T-cell (primary cell): ENCODE measurements around the gene NSUN7. TPM values are rescaled to one million over a fixed set of nuclear protein-coding genes. Genes with fewer than 3 reads are reported as not detected.
A peak's percentile ranks its signal among the peaks of the same experiment; 100 is the strongest.

Experiments
- ATAC-seq, 4 experiments: fragments of 200-7000 bp in 3 of 4; fragments of 150-1000 bp in 1 of 4; cut with Tn5 transposase; replicated peaks in 1 of 4; 1 replicate in 3 of 4; 2 replicates in 1 of 4; pipeline ENCODE4 v1.10.0; 2021; ENCODE audit warnings: moderate library complexity in 3 of 4, mild to moderate bottlenecking in 2 of 4, moderate number of reproducible peaks in 1 of 4
- CTCF ChIA-PET, 2 donors: fragments of 300-600 bp; sonication (Branson Sonifier 250); formaldehyde crosslinking; loops; one replicate each; lab custom pipeline; 2022; ENCODE audit warnings: antibody characterized with exemption in 2 of 2; lab: Charles Lee
- POLR2A ChIA-PET, 2 donors: fragments of 300-600 bp; sonication (Branson Sonifier 250); formaldehyde crosslinking; loops; one replicate each; lab custom pipeline; 2022; ENCODE audit warnings: antibody characterized with exemption in 2 of 2; lab: Charles Lee
- DNase-seq, 35 experiments: peaks; one replicate each; pipeline versions ENCODE4 v3.0.0 to v3.0.0-alpha.2; 2013 to 2023
- H3K27ac ChIP-seq: one replicate; pipeline ENCODE4 v1.5.1; 2013; ENCODE audit warnings: low read length
- H3K27me3 ChIP-seq, 2 experiments: replicated peaks in 1 of 2; 1 replicate in 1 of 2; 2 replicates in 1 of 2; pipeline versions ENCODE4 v1.6.1 to v1.7.0; 2013; ENCODE audit warnings: low read length in 1 of 2, mixed read lengths in 1 of 2; ENCODE audit not compliant: control insufficient read depth in 2 of 2, insufficient read depth in 2 of 2; ENCODE audit errors: extremely low read depth in 1 of 2
- H3K36me3 ChIP-seq, 2 donors: 1 replicate in 1 of 2; 2 replicates in 1 of 2; pipeline versions ENCODE4 v1.6.1 to v1.7.0; 2013; ENCODE audit warnings: low read length in 1 of 2; ENCODE audit not compliant: control insufficient read depth in 2 of 2, insufficient read depth in 1 of 2; ENCODE audit errors: extremely low read depth in 1 of 2
- H3K4me1 ChIP-seq, 2 experiments: 1 replicate in 1 of 2; 2 replicates in 1 of 2; pipeline versions ENCODE4 v1.6.1 to v1.7.0; 2013; ENCODE audit warnings: low read length in 2 of 2, mixed read lengths in 1 of 2; ENCODE audit not compliant: insufficient read depth in 2 of 2, control insufficient read depth in 1 of 2; ENCODE audit errors: extremely low read depth in 1 of 2
- H3K4me3 ChIP-seq, 2 donors: 1 replicate in 1 of 2; 2 replicates in 1 of 2; pipeline versions ENCODE4 v1.5.1 to v1.7.0; 2013; ENCODE audit warnings: mild to moderate bottlenecking in 2 of 2, low read length in 1 of 2, moderate library complexity in 1 of 2; ENCODE audit not compliant: control insufficient read depth in 1 of 2; ENCODE audit errors: extremely low read depth in 1 of 2
- H3K9me3 ChIP-seq: 2 replicates; pipeline ENCODE4 v1.7.0; 2013
- H3K27ac Mint-ChIP-seq, 2 donors: one replicate each; pipeline ENCODE4 v1.8.0; 2020 to 2021; ENCODE audit warnings: mild to moderate bottlenecking in 2 of 2, mixed read lengths in 2 of 2
- H3K27me3 Mint-ChIP-seq, 2 donors: one replicate each; pipeline ENCODE4 v1.8.0; 2021 to 2022; ENCODE audit warnings: mixed read lengths in 2 of 2
- H3K36me3 Mint-ChIP-seq: one replicate; pipeline ENCODE4 v1.8.0; 2021; ENCODE audit warnings: mixed read lengths
- H3K4me1 Mint-ChIP-seq, 3 donors: one replicate each; pipeline ENCODE4 v1.8.0; 2020 to 2022; ENCODE audit warnings: mixed read lengths in 3 of 3, mild to moderate bottlenecking in 1 of 3
- H3K4me3 Mint-ChIP-seq, 3 donors: one replicate each; pipeline ENCODE4 v1.8.0; 2020 to 2022; ENCODE audit warnings: mild to moderate bottlenecking in 3 of 3, mixed read lengths in 3 of 3, moderate library complexity in 3 of 3
- H3K9me3 Mint-ChIP-seq, 3 donors: one replicate each; pipeline ENCODE4 v1.8.0; 2020 to 2022; ENCODE audit warnings: mixed read lengths in 3 of 3
- WGBS: methylation state at CpG from one replicate; pipeline ENCODE4 v1.1.5; 2013; ENCODE audit warnings: missing lambda C conversion rate; ENCODE audit not compliant: insufficient coverage; 5-methylcytosine and 5-hydroxymethylcytosine counted together
- total RNA-seq, 35 experiments: library from RNA in 6 of 35; stranded (reverse) in 6 of 35; fragments of 120-200 nt in 1 of 35; gene quantifications; one replicate each; pipeline versions ENCODE4 v1.2.1 to v1.2.4 and lab custom pipeline; 2013 to 2026

Gene NSUN7
- total RNA-seq, 5 donors from 2014 or later (not counting 1 experiment from before 2014, with no cell fraction given), result 0.28 to 1.0 (median 0.54) TPM

GRCh38 chr4:40848940-40849339 lies 99.2 kb downstream of the NSUN7 start:
- ATAC-seq, result no peak

GRCh38 chr4:40850496-40850895 lies 100.7 kb downstream of the NSUN7 start:
- no CpG with 5 or more reads among the region's 4 CpGs for WGBS
- no peaks in the 10 kb centered on the region for H3K36me3 Mint-ChIP-seq
- CTCF ChIA-PET, result no interaction called here
- no peaks in the 10 kb centered on the region for H3K4me1 ChIP-seq
- POLR2A ChIA-PET, result no interaction called here
- no peak overlapping the region for H3K27ac ChIP-seq
- peaks cover 35 to 36% of the 10 kb centered on the region in 2 donors for H3K27me3 Mint-ChIP-seq
- no peak overlapping the region for H3K4me3 ChIP-seq
- H3K27ac Mint-ChIP-seq, result no peak overlapping the region
- ATAC-seq, result no peak
- no peaks in the 10 kb centered on the region for H3K9me3 Mint-ChIP-seq
- no peaks in the 10 kb centered on the region for H3K4me1 Mint-ChIP-seq
- DNase-seq, result no peak
- no peaks in the 10 kb centered on the region for H3K36me3 ChIP-seq
- no peaks in the 10 kb centered on the region for H3K9me3 ChIP-seq
- no peak overlapping the region for H3K4me3 Mint-ChIP-seq
- peaks cover 0 to 31% of the 10 kb centered on the region in 2 experiments for H3K27me3 ChIP-seq

More at GRCh38 chr4:40848940-40849339, 99.2 kb downstream of the NSUN7 start:
- Mint-ChIP-seq H3K9me3 (no peaks in the 10 kb centered on the region), H3K4me1 (no peaks in the 10 kb centered on the region), H3K4me3 (no peak overlapping the region), H3K36me3 (no peaks in the 10 kb centered on the region), H3K27me3 (peaks cover 22% of the 10 kb centered on the region in 2 donors), H3K27ac (no peak overlapping the region)
- Histone ChIP-seq H3K4me3 (no peak overlapping the region), H3K4me1 (no peaks in the 10 kb centered on the region), H3K9me3 (no peaks in the 10 kb centered on the region), H3K27me3 (peaks cover 0 to 18% of the 10 kb centered on the region in 2 experiments), H3K27ac (no peak overlapping the region), H3K36me3 (no peaks in the 10 kb centered on the region)
- CTCF ChIA-PET, result no interaction called here
- POLR2A ChIA-PET, result interaction anchor here in 1 of 2 donors (0.6 kb wide), 1 partner anchor 876 kb away, joined by 3 read pairs; no protein-coding TSS in a partner anchor
- WGBS, result no CpG with 5 or more reads among the region's 3 CpGs
- no peak for DNase-seq

- Histone ChIP-seq H3K4me1 (peaks cover 0 to 7% of the 10 kb centered on the region in 2 experiments), H3K36me3 (no peaks in the 10 kb centered on the region), H3K9me3 (no peaks in the 10 kb centered on the region), H3K27me3 (peaks cover 2 to 52% of the 10 kb centered on the region in 2 experiments), H3K4me3 (peak overlapping the region; percentile 26 to 83), H3K27ac (no peak overlapping the region)
- no peaks in the 10 kb centered on the region for H3K36me3 Mint-ChIP-seq
- no peak overlapping the region for H3K27ac Mint-ChIP-seq
- 18% methylated on average over 10 of the region's 16 CpGs for WGBS
- ChIA-PET CTCF (no interaction called here), POLR2A (no interaction called here)
- H3K4me3 Mint-ChIP-seq, result peak overlapping the region; percentile 56 to 81 (median 73)
- no peaks in the 10 kb centered on the region for H3K9me3 Mint-ChIP-seq
- H3K27me3 Mint-ChIP-seq, result peaks cover 51% of the 10 kb centered on the region in 2 donors
- peaks cover 12 to 15% (median 14%) of the 10 kb centered on the region in 3 donors for H3K4me1 Mint-ChIP-seq
- no peak for ATAC-seq
- DNase-seq, result no peak
Observed at GRCh38 chr4:40856277-40856839, 106.6 kb downstream of the NSUN7 start.

- Mint-ChIP-seq H3K27me3 (peaks cover 50 to 51% of the 10 kb centered on the region in 2 donors), H3K4me3 (peak overlapping the region; percentile 59 to 81 (median 73)), H3K9me3 (no peaks in the 10 kb centered on the region), H3K4me1 (peaks cover 12 to 15% (median 14%) of the 10 kb centered on the region in 3 donors), H3K27ac (no peak overlapping the region), H3K36me3 (no peaks in the 10 kb centered on the region)
- ATAC-seq (peak; percentile 79 to 98 (median 86)), DNase-seq (peak in 25 of 35 experiments; percentile 4 to 49 (median 20))
- H3K4me3 ChIP-seq, result peak overlapping the region; percentile 26 to 83
- no peaks in the 10 kb centered on the region for H3K9me3 ChIP-seq
- CTCF ChIA-PET, result no interaction called here
- no peaks in the 10 kb centered on the region for H3K36me3 ChIP-seq
- WGBS, result 4% methylated on average over 41 of the region's 51 CpGs
- no peak overlapping the region for H3K27ac ChIP-seq
- H3K27me3 ChIP-seq, result peaks cover 2 to 52% of the 10 kb centered on the region in 2 experiments
- peaks cover 0 to 7% of the 10 kb centered on the region in 2 experiments for H3K4me1 ChIP-seq
- POLR2A ChIA-PET, result no interaction called here
Observed at GRCh38 chr4:40856840-40857362, 107.1 kb downstream of the NSUN7 start.

- Histone ChIP-seq H3K4me3 (no peak overlapping the region), H3K36me3 (no peaks in the 10 kb centered on the region), H3K9me3 (no peaks in the 10 kb centered on the region), H3K27me3 (peaks cover 2 to 48% of the 10 kb centered on the region in 2 experiments), H3K4me1 (peaks cover 0 to 7% of the 10 kb centered on the region in 2 experiments), H3K27ac (no peak overlapping the region)
- Mint-ChIP-seq H3K27ac (no peak overlapping the region), H3K4me3 (peak overlapping the region in 1 of 3 donors; percentile 81), H3K36me3 (no peaks in the 10 kb centered on the region), H3K27me3 (peaks cover 46 to 47% of the 10 kb centered on the region in 2 donors), H3K9me3 (no peaks in the 10 kb centered on the region), H3K4me1 (peaks cover 12 to 15% (median 14%) of the 10 kb centered on the region in 3 donors)
- ATAC-seq (no peak), DNase-seq (no peak)
- WGBS, result 100% methylated on average over 1 of the region's 2 CpGs
- ChIA-PET POLR2A (no interaction called here), CTCF (no interaction called here)
Observed at GRCh38 chr4:40857956-40858355, 108.2 kb downstream of the NSUN7 start.

GRCh38 chr4:40858962-40859361 lies 109.2 kb downstream of the NSUN7 start:
- ATAC-seq (no peak), DNase-seq (no peak)
- Mint-ChIP-seq H3K36me3 (no peaks in the 10 kb centered on the region), H3K4me1 (peaks cover 12 to 15% (median 14%) of the 10 kb centered on the region in 3 donors), H3K9me3 (no peaks in the 10 kb centered on the region), H3K27ac (no peak overlapping the region), H3K27me3 (peaks cover 39 to 40% of the 10 kb centered on the region in 2 donors), H3K4me3 (no peak overlapping the region)
- peaks cover 0 to 7% of the 10 kb centered on the region in 2 experiments for H3K4me1 ChIP-seq
- H3K27ac ChIP-seq, result no peak overlapping the region
- H3K27me3 ChIP-seq, result peaks cover 2 to 41% of the 10 kb centered on the region in 2 experiments
- CTCF ChIA-PET, result no interaction called here
- H3K4me3 ChIP-seq, result no peak overlapping the region
- H3K36me3 ChIP-seq, result no peaks in the 10 kb centered on the region
- POLR2A ChIA-PET, result no interaction called here
- H3K9me3 ChIP-seq, result no peaks in the 10 kb centered on the region
- WGBS, result 75% methylated on average over 2 of the region's 2 CpGs
